RWPE2 (cell line): ENCODE data around the gene FRK.

Experiments used
- ATAC-seq: fragments of 200-7000 bp; cut with Tn5 transposase; 3 replicates; pipeline ENCODE4 v1.9.1; 2021; ENCODE audit warnings: low read depth
- DNase-seq: peaks from one replicate; pipeline ENCODE4 v3.0.0-alpha.2; 2020; ENCODE audit warnings: low spot score
- H3K27ac ChIP-seq: fragments of 450-650 bp; 2 replicates; pipeline ENCODE4 v1.5.1; 2017; ENCODE audit warnings: mild to moderate bottlenecking; ENCODE audit not compliant: poor library complexity, severe bottlenecking
- H3K27me3 ChIP-seq: fragments of 250-450 bp; sonication (Bioruptor Pico); 2 replicates; pipeline ENCODE4 v1.5.1; 2021; ENCODE audit warnings: mild to moderate bottlenecking, moderate library complexity; ENCODE audit not compliant: insufficient read depth, poor library complexity, severe bottlenecking
- H3K36me3 ChIP-seq: fragments of 250-450 bp; sonication (Bioruptor Pico); 2 replicates; pipeline ENCODE4 v1.5.1; 2020; ENCODE audit warnings: low read depth, mild to moderate bottlenecking, moderate library complexity
- H3K4me1 ChIP-seq: fragments of 250-450 bp; sonication (Bioruptor Pico); 2 replicates; pipeline ENCODE4 v1.5.1; 2021; ENCODE audit warnings: mild to moderate bottlenecking, moderate library complexity; ENCODE audit not compliant: insufficient read depth, poor library complexity, severe bottlenecking
- H3K4me3 ChIP-seq: fragments of 250-450 bp; sonication (Bioruptor Pico); 2 replicates; pipeline ENCODE4 v1.5.1; 2021; ENCODE audit warnings: mild to moderate bottlenecking, moderate library complexity; ENCODE audit not compliant: severe bottlenecking
- H3K9me3 ChIP-seq: fragments of 250-450 bp; sonication (Bioruptor Pico); 2 replicates; pipeline ENCODE4 v1.5.1; 2021; ENCODE audit warnings: mild to moderate bottlenecking, moderate library complexity; ENCODE audit not compliant: severe bottlenecking
- TF ChIP-seq, protein P1 (sequence below): fragments of 450-650 bp; IDR thresholded peaks from one replicate; pipeline ENCODE4 v1.5.1; 2017; ENCODE audit warnings: mild to moderate bottlenecking, moderate library complexity; ENCODE audit not compliant: poor library complexity, severe bottlenecking

The FRK gene

DNA sequence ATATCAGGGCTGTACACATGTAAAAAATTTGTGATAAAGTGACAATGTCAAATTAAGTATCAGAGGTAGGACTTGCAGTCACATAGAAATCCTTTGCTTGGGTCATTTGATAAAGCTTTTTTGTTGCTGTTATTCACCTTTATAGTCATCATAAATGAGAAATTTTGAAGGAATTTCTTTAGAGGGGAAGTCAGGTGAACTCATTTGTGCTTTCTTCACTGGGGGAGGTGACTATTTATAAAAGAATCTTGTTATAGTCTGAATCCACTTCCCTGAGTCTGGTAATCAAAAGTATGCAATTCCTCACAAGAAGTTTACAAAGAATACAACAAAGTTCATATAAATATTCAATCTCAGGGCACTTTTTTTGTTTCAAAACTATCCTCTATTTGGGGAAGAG, 47.7 kb downstream of the FRK start:
- TF ChIP-seq, protein P1, sequence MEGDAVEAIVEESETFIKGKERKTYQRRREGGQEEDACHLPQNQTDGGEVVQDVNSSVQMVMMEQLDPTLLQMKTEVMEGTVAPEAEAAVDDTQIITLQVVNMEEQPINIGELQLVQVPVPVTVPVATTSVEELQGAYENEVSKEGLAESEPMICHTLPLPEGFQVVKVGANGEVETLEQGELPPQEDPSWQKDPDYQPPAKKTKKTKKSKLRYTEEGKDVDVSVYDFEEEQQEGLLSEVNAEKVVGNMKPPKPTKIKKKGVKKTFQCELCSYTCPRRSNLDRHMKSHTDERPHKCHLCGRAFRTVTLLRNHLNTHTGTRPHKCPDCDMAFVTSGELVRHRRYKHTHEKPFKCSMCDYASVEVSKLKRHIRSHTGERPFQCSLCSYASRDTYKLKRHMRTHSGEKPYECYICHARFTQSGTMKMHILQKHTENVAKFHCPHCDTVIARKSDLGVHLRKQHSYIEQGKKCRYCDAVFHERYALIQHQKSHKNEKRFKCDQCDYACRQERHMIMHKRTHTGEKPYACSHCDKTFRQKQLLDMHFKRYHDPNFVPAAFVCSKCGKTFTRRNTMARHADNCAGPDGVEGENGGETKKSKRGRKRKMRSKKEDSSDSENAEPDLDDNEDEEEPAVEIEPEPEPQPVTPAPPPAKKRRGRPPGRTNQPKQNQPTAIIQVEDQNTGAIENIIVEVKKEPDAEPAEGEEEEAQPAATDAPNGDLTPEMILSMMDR = no peak
- ATAC-seq (peak; percentile 46; the same call in 2 of the 3 replicates), DNase-seq (no peak)
- Histone ChIP-seq H3K9me3 (no peaks in the 10 kb centered on the region), H3K4me3 (no peak overlapping the region), H3K4me1 (peaks cover 52% of the 10 kb centered on the region), H3K36me3 (no peaks in the 10 kb centered on the region), H3K27ac (peak overlapping the region; percentile 75), H3K27me3 (no peaks in the 10 kb centered on the region)

DNA sequence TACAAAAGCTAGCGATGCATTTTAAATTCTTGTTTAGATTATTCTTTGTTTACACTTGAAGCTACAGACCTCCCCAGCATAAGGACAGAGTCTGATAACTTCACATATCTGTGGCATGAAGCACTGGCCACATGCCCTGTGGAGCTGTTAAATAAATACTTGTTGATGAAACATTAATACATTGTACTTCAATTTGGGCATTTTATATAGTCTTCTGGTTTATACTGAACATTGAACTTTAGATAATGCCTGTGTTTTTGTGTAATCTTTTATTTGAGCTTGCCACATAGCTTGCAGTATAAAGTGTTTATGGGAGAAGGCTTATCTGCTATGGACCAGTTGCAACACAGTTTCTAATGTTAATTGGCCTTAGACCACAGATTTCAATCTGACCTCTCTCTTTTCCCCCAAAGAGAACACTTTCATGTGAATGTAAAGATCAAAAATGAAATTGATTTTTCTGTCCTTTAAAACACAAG, 48.2 kb downstream of the FRK start:
- Histone ChIP-seq H3K27ac (peak overlapping the region; percentile 75), H3K4me1 (peaks cover 48% of the 10 kb centered on the region), H3K9me3 (no peaks in the 10 kb centered on the region), H3K36me3 (no peaks in the 10 kb centered on the region), H3K27me3 (no peaks in the 10 kb centered on the region), H3K4me3 (no peak overlapping the region)
- TF ChIP-seq, protein P1 = no peak
- DNase-seq (no peak), ATAC-seq (no peak)

DNA sequence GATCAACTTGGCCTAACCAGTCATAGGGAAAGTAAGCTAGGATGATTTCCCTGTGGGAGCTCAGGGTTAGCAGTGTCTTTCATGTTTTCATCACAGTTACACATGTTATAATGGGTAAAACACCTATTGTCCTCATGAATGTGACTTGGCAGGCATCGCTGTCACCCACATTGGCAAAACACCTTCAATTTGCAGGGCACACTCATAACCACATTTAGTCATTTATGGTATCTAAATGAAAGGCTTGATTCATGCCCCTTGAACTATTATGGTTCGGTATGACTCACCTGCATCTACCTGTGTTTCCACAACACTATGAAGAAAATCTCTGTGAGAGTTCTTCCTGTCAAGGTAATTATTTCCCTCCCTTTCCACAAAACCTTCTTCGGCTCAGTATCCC, 49.2 kb downstream of the FRK start:
- TF ChIP-seq, protein P1 = no peak
- Histone ChIP-seq H3K27ac (peak overlapping the region; percentile 75), H3K9me3 (no peaks in the 10 kb centered on the region), H3K4me3 (no peak overlapping the region), H3K27me3 (no peaks in the 10 kb centered on the region), H3K36me3 (no peaks in the 10 kb centered on the region), H3K4me1 (peaks cover 41% of the 10 kb centered on the region)
- DNase-seq = no peak
- ATAC-seq = peak; percentile 83

DNA sequence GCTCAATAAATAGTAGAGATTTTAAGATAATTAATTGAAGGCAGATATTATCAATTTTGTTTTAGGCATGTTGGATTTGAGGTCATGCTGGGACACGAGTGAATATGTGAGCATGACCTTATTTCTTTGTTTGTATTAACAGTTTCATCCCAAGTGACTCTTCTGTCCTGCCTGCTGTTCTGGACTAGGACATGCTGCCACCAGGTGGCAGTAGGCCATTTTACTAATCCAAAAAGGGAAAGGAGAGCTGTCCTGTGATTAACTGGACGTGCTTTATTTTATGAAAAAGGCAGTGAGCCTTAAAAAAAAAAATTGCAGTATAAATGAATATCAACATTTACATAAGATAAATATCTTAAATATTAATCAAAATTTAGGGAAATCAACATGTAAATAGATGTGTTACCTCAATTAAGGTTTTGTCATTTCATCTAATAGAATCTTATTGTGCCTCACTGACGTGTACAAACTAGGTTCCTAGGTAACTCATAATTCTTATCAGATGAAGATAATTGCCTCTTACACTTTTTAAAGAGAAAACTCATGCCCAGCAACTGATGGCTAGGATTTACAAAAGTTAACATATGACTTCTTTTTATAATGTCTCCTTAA, 49.8 kb downstream of the FRK start:
- Histone ChIP-seq H3K4me1 (peaks cover 39% of the 10 kb centered on the region), H3K4me3 (no peak overlapping the region), H3K27ac (peak overlapping the region; percentile 75), H3K9me3 (no peaks in the 10 kb centered on the region), H3K27me3 (no peaks in the 10 kb centered on the region), H3K36me3 (no peaks in the 10 kb centered on the region)
- DNase-seq (no peak), ATAC-seq (peak; percentile 48; the same call in 2 of the 3 replicates)
- TF ChIP-seq, protein P1 = peak; percentile 93

DNA sequence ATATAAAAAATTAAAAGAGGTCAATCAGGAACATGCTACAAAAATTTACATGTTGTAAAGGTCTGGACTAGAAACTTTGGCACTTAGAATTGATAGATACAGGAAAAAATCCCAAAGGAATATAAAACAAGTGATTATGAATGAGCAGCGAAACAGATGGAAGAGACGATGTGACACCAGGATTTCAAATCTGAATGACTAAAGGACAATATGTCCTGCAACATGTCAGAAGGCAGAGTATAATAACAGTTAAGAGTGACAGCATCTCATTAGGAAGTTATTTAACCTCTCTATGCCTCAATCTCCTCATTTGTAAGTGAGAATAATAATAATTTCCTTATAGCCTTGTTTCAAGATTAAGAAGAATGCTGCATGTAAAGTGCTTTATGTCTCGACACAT, 50.3 kb downstream of the FRK start:
- no peak for ATAC-seq
- H3K4me3 ChIP-seq = no peak overlapping the region
- DNase-seq = no peak
- no peaks in the 10 kb centered on the region for H3K27me3 ChIP-seq
- H3K36me3 ChIP-seq = no peaks in the 10 kb centered on the region
- H3K4me1 ChIP-seq = peaks cover 39% of the 10 kb centered on the region
- TF ChIP-seq, protein P1 = no peak
- no peaks in the 10 kb centered on the region for H3K9me3 ChIP-seq
- no peak overlapping the region for H3K27ac ChIP-seq
